Spinal cord (tissue), 10 donors: ENCODE results near the gene AP2S1. TPM values are rescaled to one million over a fixed set of nuclear protein-coding genes. Genes with fewer than 3 reads are reported as not detected.
"Not testable (repeated sequence)": the region's sequence is repeated elsewhere in the genome, so short reads cannot be mapped to it uniquely, and the experiment has no call there.

Source experiments
- DNase-seq, 6 donors: peaks; one replicate each; pipeline versions ENCODE4 v3.0.0 to v3.0.0-alpha.2; 2013 to 2015; ENCODE audit warnings: low spot score in 6 of 6, low read depth in 4 of 6
- H3K27ac ChIP-seq: one replicate; pipeline ENCODE4 v1.5.1; 2013; ENCODE audit warnings: low read depth, low read length, control low read depth
- H3K27me3 ChIP-seq: one replicate; pipeline ENCODE4 v1.6.1; 2013; ENCODE audit warnings: low read length; ENCODE audit not compliant: control insufficient read depth, insufficient read depth
- H3K36me3 ChIP-seq: one replicate; pipeline ENCODE4 v1.6.1; 2013; ENCODE audit warnings: low read length; ENCODE audit not compliant: control insufficient read depth, insufficient read depth
- H3K4me1 ChIP-seq: one replicate; pipeline ENCODE4 v1.6.1; 2013; ENCODE audit warnings: low read length; ENCODE audit not compliant: control insufficient read depth, insufficient read depth
- H3K4me3 ChIP-seq: one replicate; pipeline ENCODE4 v1.5.1; 2013; ENCODE audit warnings: low read depth, low read length, control low read depth
- H3K9me3 ChIP-seq: one replicate; pipeline ENCODE4 v1.6.1; 2013; ENCODE audit warnings: low read length; ENCODE audit not compliant: control insufficient read depth, insufficient read depth
- WGBS: methylation state at CpG from one replicate; pipeline ENCODE4 v1.1.5; 2013; ENCODE audit warnings: missing lambda C conversion rate; ENCODE audit not compliant: insufficient coverage; 5-methylcytosine and 5-hydroxymethylcytosine counted together
- polyA plus RNA-seq, 2 donors: library from polyadenylated mRNA; unstranded; fragments of 120-200 nt; gene quantifications; one replicate each; pipeline ENCODE4 v1.2.1, GENCODE V29; 2013; ENCODE audit not compliant: insufficient read length in 2 of 2
- total RNA-seq, 2 donors: library from RNA; depleted of rRNA in 1 of 2; stranded (reverse); fragments of 120-200 nt in 1 of 2; fragments of >200 nt in 1 of 2; gene quantifications; one replicate each; pipeline versions ENCODE4 v1.2.3 to v1.2.4, GENCODE V29; 2013 to 2014
- donor health status: healthy.

AP2S1 gene
- total and polyA plus RNA-seq, 4 donors = 91.3 to 171 (median 149) TPM

DNA sequence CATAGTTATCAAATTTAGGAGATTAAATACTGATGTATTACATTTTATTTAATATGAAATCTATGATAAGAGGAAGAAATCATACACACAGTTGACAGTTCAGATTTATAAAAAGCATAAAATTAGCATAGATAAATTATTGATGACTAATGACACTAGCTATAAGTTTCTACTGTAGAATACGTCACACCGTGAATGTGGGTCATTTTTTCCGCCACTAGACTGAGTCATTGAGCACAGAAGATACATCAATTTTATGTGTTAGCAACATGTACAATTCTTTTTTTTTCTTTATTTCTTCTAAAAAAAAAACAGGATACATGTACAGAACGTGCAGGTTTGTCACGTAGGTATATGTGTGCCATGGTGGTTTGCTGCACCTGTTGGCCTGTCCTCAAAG, 22.2 kb downstream of the AP2S1 start:
- Histone ChIP-seq H3K27me3 (no peaks in the 10 kb centered on the region), H3K36me3 (no peaks in the 10 kb centered on the region), H3K27ac (no peak overlapping the region), H3K9me3 (no peaks in the 10 kb centered on the region), H3K4me3 (no peak overlapping the region), H3K4me1 (no peaks in the 10 kb centered on the region)
- WGBS = no CpG with 5 or more reads among the region's 5 CpGs
- no peak for DNase-seq

DNA sequence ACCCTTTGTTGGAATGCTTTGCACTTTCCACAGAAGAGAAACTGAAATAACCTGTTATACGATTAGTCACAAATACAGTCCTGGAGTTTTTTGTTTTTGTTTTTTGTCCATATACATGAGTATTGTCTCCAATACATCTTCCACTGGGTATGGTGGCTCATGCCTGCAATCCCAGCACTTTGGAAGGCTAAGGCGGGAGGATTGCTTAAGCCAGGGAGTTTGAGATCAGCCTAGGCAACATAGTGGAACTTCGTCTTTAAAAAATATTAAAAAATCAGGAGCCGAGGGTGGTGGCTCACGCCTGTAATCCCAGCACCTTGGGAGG, 25.0 kb downstream of the AP2S1 start:
- DNase-seq = no peak
- H3K4me3 ChIP-seq = no peak overlapping the region
- no peaks in the 10 kb centered on the region for H3K9me3 ChIP-seq
- no peaks in the 10 kb centered on the region for H3K27me3 ChIP-seq
- WGBS = 80% methylated on average over 1 of the region's 5 CpGs
- peaks cover 2% of the 10 kb centered on the region for H3K4me1 ChIP-seq
- H3K36me3 ChIP-seq = no peaks in the 10 kb centered on the region
- H3K27ac ChIP-seq = no peak overlapping the region

DNA sequence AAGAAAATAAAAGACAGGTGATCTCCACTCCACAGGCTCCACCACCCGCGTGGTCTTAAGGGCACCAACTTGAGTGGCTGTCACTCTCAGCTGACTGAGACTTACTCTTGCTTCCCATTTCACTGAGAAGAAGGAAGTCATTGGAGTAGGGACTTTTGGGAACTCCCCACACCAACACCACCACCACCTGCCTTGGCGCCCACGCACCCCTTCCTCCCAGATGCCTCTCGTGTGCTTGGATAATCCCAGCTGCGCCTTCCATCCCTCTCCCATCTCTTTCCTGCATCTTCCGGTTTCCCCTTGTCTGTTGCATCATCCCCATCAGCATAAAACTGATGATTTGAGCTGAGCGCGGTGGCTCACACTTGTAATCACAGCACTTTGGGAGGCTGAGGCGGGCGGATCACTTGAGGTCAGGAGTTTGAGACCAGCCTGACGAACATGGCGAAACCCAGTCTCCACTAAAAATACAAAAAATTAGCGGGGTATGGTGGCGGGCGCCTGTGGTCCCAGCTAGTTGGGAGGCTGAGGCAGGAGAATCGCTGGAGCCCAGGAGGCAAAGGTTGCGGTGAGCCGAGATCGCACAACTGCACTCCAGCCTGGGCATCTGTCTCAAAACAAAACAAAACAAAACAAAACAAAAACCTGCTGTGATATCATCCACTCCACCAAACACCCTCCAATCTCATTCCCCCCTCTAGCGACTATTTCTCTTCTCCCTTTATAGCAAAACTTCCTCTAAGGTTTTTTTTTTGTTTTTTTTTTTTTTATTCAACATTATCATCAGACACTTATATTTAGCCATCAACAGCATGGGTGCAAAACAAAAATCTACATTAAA, 25.5 kb downstream of the AP2S1 start:
- Histone ChIP-seq H3K4me1 (peaks cover 2% of the 10 kb centered on the region), H3K36me3 (no peaks in the 10 kb centered on the region), H3K27ac (no peak overlapping the region), H3K4me3 (no peak overlapping the region), H3K27me3 (no peaks in the 10 kb centered on the region), H3K9me3 (no peaks in the 10 kb centered on the region)
- DNase-seq = no peak
- 95% methylated on average over 16 of the region's 21 CpGs for WGBS

GRCh38 chr19:46823049-46823448, 27.6 kb downstream of the AP2S1 start:
- Histone ChIP-seq H3K9me3 (no peaks in the 10 kb centered on the region), H3K36me3 (no peaks in the 10 kb centered on the region), H3K27ac (no peak overlapping the region), H3K4me1 (peaks cover 2% of the 10 kb centered on the region), H3K4me3 (no peak overlapping the region), H3K27me3 (no peaks in the 10 kb centered on the region)
- no peak for DNase-seq
- 75% methylated on average over 2 of the region's 6 CpGs for WGBS

DNA sequence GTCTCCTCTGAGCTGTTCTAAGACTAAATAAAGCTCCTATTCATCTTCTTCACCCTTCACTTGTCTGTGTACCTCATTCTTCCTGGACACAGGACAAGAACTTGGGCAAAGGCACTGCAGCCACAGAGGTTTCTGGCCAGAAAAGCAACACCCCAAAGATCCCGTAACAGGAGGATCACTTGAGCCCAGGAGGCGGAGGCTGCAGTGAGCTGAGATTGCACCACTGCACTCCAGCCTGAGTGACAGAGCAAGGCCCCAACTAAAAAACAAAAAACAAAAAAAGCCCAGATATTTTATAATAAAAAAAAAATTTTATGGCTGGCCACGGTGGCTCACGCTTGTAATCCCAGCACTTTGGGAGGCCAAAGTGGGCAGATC, 28.2 kb downstream of the AP2S1 start:
- H3K4me3 ChIP-seq, H3K4me1 ChIP-seq, H3K9me3 ChIP-seq, DNase-seq, H3K27me3 ChIP-seq, H3K36me3 ChIP-seq, H3K27ac ChIP-seq: not testable (repeated sequence)
- WGBS = 100% methylated on average over 2 of the region's 4 CpGs

DNA sequence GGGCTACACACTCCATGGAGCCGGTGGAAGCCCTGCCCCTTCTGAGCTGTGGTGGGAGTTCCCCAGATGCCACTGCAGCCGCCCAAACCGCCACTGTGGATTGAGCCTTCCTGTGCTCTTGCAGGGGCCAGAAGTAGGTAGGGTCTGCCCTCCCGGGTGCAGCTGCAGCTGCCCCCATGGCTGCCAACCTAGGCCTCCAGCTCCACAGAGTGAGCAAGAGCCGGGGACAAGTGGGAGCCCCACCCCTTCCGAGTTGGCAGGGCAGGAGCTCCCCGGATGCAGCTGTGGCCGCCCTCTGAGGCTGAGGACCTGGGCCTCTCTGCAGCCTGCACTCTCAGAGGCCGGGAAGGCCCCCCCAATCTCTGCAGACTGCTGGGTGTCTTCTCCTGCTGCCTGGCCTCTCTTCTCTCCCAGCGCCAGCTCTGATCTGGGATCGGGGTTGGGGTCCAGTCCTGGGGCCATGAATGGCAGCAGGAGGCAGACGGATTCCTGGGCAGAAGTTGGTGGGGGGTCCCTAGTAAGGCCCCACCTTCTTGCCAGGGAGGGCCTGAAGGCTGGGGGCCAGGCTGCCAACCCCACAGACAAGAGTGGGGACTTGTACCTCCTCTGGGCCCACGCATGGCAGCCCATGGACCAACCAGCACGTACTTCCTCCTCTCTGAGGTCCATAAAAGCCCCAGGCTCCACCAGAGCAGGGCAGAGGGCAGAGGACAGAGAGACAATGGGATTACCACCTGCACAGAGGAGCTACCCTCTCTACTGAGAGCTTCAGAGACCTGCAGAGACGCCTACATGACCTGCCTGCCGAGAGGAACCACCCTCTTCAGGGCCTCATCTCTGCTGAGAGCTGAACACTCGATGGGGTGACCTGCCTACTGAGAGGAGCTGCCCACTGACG, 28.9 kb downstream of the AP2S1 start:
- Histone ChIP-seq H3K27me3 (no peaks in the 10 kb centered on the region), H3K4me3 (no peak overlapping the region), H3K36me3 (no peaks in the 10 kb centered on the region), H3K27ac (no peak overlapping the region), H3K4me1 (peaks cover 2% of the 10 kb centered on the region), H3K9me3 (no peaks in the 10 kb centered on the region)
- 81% methylated on average over 16 of the region's 18 CpGs for WGBS
- no peak for DNase-seq

DNA sequence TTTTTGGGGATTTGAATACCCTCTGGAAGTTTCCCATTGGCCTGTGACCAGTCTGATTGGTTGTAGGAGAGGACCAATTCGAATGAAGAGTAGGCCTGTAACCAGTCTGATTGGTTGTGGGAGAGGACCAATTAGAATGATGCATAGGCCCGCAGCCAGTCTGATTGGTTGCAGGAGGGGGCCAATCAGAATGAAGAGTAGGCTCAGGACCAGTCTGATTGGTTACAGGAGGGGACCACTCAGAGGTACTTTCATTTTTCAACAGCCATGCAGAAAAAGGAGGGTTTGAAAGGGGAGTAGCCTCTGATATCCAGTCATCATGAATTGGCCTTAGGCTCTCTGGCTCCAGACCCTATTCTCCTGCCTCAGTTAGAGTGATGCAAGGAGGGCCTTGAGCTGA, 31.8 kb downstream of the AP2S1 start:
- peaks cover 2% of the 10 kb centered on the region for H3K4me1 ChIP-seq
- no peak overlapping the region for H3K4me3 ChIP-seq
- no peak overlapping the region for H3K27ac ChIP-seq
- no peaks in the 10 kb centered on the region for H3K9me3 ChIP-seq
- H3K27me3 ChIP-seq = no peaks in the 10 kb centered on the region
- H3K36me3 ChIP-seq = no peaks in the 10 kb centered on the region
- WGBS = 92% methylated on average over 2 of the region's 2 CpGs
- no peak for DNase-seq

GRCh38 chr19:46815833-46816627, 34.6 kb downstream of the AP2S1 start:
- H3K27ac ChIP-seq = no peak overlapping the region
- no peaks in the 10 kb centered on the region for H3K36me3 ChIP-seq

GRCh38 chr19:46813839-46814358, 36.7 kb downstream of the AP2S1 start:
- WGBS = 67% methylated on average over 1 of the region's 7 CpGs
- no peak overlapping the region for H3K4me3 ChIP-seq
- H3K4me1 ChIP-seq = peaks cover 8% of the 10 kb centered on the region
- no peak overlapping the region for H3K27ac ChIP-seq
- no peaks in the 10 kb centered on the region for H3K27me3 ChIP-seq
- H3K9me3 ChIP-seq = no peaks in the 10 kb centered on the region
- DNase-seq = peak in 1 of 6 donors; percentile 64
- H3K36me3 ChIP-seq = no peaks in the 10 kb centered on the region

More at GRCh38 chr19:46815833-46816627, 34.6 kb downstream of the AP2S1 start:
- 86% methylated on average over 6 of the region's 18 CpGs for WGBS
- peaks cover 8% of the 10 kb centered on the region for H3K4me1 ChIP-seq
- no peak for DNase-seq
- no peak overlapping the region for H3K4me3 ChIP-seq
- H3K9me3 ChIP-seq = no peaks in the 10 kb centered on the region
- no peaks in the 10 kb centered on the region for H3K27me3 ChIP-seq
